Esophagus squamous epithelium (tissue), 5 donors: Measurements from ENCODE around the gene OGFRL1. TPM values are rescaled to one million over a fixed set of nuclear protein-coding genes. Genes with fewer than 3 reads are reported as not detected.

Experiments used
- DNase-seq: peaks from one replicate; lab custom pipeline; 2025; lab: John Stamatoyannopoulos, UW
- H3K27ac ChIP-seq, 4 donors: fragments of 200-600 bp; sonication (generic); one replicate each; pipeline ENCODE4 v1.5.1; 2016 to 2019; ENCODE audit warnings: mild to moderate bottlenecking in 1 of 4
- H3K27me3 ChIP-seq, 4 donors: fragments of 200-600 bp; sonication (generic); 1 replicate in 3 of 4; 2 replicates in 1 of 4; pipeline versions ENCODE4 v1.5.1 to v1.6.0; 2017 to 2021; ENCODE audit warnings: antibody characterized with exemption in 1 of 4
- H3K36me3 ChIP-seq, 3 donors: fragments of 200-600 bp; sonication (generic); one replicate each; pipeline ENCODE4 v1.5.1; 2016 to 2019
- H3K4me1 ChIP-seq, 3 donors: fragments of 200-600 bp; sonication (generic); one replicate each; pipeline ENCODE4 v1.5.1; 2017 to 2019
- H3K4me3 ChIP-seq, 4 donors: fragments of 200-600 bp; sonication (generic); 1 replicate in 3 of 4; 2 replicates in 1 of 4; pipeline ENCODE4 v1.5.1; 2016 to 2019; ENCODE audit warnings: mild to moderate bottlenecking in 2 of 4, moderate library complexity in 1 of 4
- H3K9me3 ChIP-seq, 3 donors: fragments of 200-600 bp; sonication (generic); one replicate each; pipeline ENCODE4 v1.5.1; 2016 to 2019
- POLR2A ChIP-seq, 4 donors: fragments of 450-650 bp; IDR thresholded peaks; one replicate each; pipeline ENCODE4 v1.6.1; 2017; ENCODE audit warnings: antibody characterized with exemption in 4 of 4, mild to moderate bottlenecking in 4 of 4, moderate library complexity in 3 of 4
- WGBS, 2 donors: methylation state at CpG; one replicate each; pipeline ENCODE4 v1.1.5; 2018; 5-methylcytosine and 5-hydroxymethylcytosine counted together
- intact Hi-C: fragments of 100-400 bp; cut with DNase I; formaldehyde crosslinking; loops from one replicate; pipeline ENCODE4 v1.15.0; 2022
- total RNA-seq, 4 donors: library from RNA; depleted of rRNA; stranded (reverse); fragments of >200 nt; gene quantifications; one replicate each; pipeline ENCODE4 v1.1.0, GENCODE V29; 2016
- TF ChIP-seq, protein P1 (sequence below), 6 experiments: fragments of 450-650 bp in 4 of 6; fragments of 200-600 bp in 2 of 6; sonication (generic) in 2 of 6; IDR thresholded peaks; one replicate each; pipeline ENCODE4 v1.5.1; 2016 to 2019; ENCODE audit warnings: antibody characterized with exemption in 6 of 6, mild to moderate bottlenecking in 4 of 6, moderate library complexity in 4 of 6
- donor health status: DM: yes; HTN: yes; CAD: no.

OGFRL1 gene
- total RNA-seq, 4 donors from 2014 or later: 36.7 to 67.9 (median 47.8) TPM

- intact Hi-C loops: no loop called here
- TF ChIP-seq, protein P1, sequence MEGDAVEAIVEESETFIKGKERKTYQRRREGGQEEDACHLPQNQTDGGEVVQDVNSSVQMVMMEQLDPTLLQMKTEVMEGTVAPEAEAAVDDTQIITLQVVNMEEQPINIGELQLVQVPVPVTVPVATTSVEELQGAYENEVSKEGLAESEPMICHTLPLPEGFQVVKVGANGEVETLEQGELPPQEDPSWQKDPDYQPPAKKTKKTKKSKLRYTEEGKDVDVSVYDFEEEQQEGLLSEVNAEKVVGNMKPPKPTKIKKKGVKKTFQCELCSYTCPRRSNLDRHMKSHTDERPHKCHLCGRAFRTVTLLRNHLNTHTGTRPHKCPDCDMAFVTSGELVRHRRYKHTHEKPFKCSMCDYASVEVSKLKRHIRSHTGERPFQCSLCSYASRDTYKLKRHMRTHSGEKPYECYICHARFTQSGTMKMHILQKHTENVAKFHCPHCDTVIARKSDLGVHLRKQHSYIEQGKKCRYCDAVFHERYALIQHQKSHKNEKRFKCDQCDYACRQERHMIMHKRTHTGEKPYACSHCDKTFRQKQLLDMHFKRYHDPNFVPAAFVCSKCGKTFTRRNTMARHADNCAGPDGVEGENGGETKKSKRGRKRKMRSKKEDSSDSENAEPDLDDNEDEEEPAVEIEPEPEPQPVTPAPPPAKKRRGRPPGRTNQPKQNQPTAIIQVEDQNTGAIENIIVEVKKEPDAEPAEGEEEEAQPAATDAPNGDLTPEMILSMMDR (IDR thresholded peaks at IDR 0.05): no peak
- TF ChIP-seq POLR2A (IDR thresholded peaks at IDR 0.05): no peak
- Histone ChIP-seq H3K4me1 (no peaks in the 10 kb centered on the region), H3K9me3 (no peaks in the 10 kb centered on the region), H3K4me3 (no peak overlapping the region), H3K27me3 (no peaks in the 10 kb centered on the region), H3K27ac (no peak overlapping the region), H3K36me3 (no peaks in the 10 kb centered on the region)
- no peak for DNase-seq
These were observed 28.8 kb downstream of the OGFRL1 start for GRCh38 chr6:71317441-71317840.

DNA sequence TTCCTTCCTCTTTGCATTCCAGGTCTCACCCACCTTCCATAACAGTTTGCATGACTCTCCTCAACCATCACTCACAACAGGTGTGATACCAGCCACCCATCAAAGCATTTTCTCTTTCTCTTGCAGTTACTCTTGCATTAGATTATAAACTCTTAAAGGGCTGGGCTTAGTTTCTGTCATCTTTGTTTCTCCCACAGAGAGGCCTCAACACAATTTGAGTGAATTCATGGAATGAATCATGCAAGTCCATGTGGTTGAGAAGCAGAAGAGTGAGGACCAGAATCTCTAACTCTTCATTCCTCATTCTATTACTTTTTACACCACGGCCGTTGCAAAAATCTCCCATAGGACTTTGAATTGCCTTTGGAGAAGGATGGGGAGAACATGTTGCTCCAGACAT lies 31.4 kb downstream of the OGFRL1 start:
- intact Hi-C loops: no loop called here
- 89 to 95% methylated on average over 2 of the region's 2 CpGs for WGBS, 2 donors

GRCh38 chr6:71321314-71321713 lies 32.7 kb downstream of the OGFRL1 start:
- DNase-seq: no peak
- H3K4me3 ChIP-seq: no peak overlapping the region
- H3K27me3 ChIP-seq: no peaks in the 10 kb centered on the region
- H3K36me3 ChIP-seq: no peaks in the 10 kb centered on the region
- H3K9me3 ChIP-seq: no peaks in the 10 kb centered on the region
- H3K27ac ChIP-seq: no peak overlapping the region
- intact Hi-C loops: no loop called here
- H3K4me1 ChIP-seq: no peaks in the 10 kb centered on the region
- TF ChIP-seq, protein P1 (IDR thresholded peaks at IDR 0.05): no peak
- TF ChIP-seq POLR2A (IDR thresholded peaks at IDR 0.05): no peak

More for the DNA sequence above, 31.4 kb downstream of the OGFRL1 start:
- TF ChIP-seq, protein P1 (IDR thresholded peaks at IDR 0.05): no peak
- no peak for TF ChIP-seq POLR2A (IDR thresholded peaks at IDR 0.05)
- H3K27ac ChIP-seq: no peak overlapping the region
- no peaks in the 10 kb centered on the region for H3K9me3 ChIP-seq
- no peaks in the 10 kb centered on the region for H3K36me3 ChIP-seq
- no peaks in the 10 kb centered on the region for H3K4me1 ChIP-seq
- H3K27me3 ChIP-seq: no peaks in the 10 kb centered on the region
- DNase-seq: no peak
- no peak overlapping the region for H3K4me3 ChIP-seq

DNA sequence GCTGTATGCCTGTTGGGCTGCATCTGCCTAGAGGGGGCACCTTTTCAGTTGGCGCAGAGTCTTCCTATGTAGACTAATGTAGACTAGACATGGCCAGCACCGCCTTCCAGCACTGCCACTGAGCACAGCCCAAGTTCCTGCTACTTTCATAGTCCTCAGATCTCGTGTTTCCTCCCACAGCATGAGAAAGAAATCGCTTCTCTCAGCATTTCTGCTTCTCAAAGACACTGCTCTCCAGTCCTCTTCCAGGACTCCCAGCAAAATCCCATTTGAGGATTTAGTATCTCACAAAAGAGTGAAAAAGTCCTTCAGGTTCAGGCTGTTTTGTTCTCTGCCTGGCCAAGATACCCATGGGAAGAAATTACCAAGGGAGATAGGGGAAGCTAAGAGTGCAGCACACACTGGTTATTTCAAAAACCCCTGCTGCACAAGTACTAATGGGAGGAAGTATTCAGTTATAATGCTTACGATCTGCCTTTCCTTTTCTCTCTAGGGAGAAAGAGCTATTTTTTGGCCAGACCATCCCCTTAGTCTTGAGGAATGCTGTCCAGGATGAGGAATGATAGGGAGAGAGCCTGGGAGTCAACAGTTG lies 35.7 kb downstream of the OGFRL1 start:
- no peaks in the 10 kb centered on the region for H3K9me3 ChIP-seq
- H3K27ac ChIP-seq: no peak overlapping the region
- DNase-seq: no peak
- H3K4me1 ChIP-seq: no peaks in the 10 kb centered on the region
- no peak overlapping the region for H3K4me3 ChIP-seq
- H3K27me3 ChIP-seq: no peaks in the 10 kb centered on the region
- intact Hi-C loops: no loop called here
- H3K36me3 ChIP-seq: no peaks in the 10 kb centered on the region
- WGBS, 2 donors: 62 to 63% methylated on average over 4 to 5 of the region's 5 CpGs
- TF ChIP-seq, protein P1 (IDR thresholded peaks at IDR 0.05): no peak
- TF ChIP-seq POLR2A (IDR thresholded peaks at IDR 0.05): no peak

DNA sequence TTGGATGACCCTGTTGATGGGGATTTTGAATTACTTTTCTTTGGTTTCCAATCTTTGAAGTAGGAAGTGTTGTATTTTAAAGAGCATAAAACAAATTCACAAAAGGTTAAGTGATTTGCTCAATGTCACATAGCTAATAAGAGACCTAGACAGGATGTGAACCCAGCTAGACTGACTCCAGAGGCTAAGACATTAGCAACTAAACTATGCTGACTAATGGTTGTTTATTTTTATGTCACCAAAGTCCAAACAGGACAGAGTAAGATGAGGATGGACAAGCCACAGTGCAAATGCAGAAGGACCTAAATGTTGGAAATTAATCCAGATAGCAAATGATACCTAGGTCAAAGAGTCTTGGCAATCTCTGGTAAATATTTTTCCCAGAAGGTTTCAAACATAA lies 38.0 kb downstream of the OGFRL1 start:
- TF ChIP-seq, protein P1 (IDR thresholded peaks at IDR 0.05): no peak
- TF ChIP-seq POLR2A (IDR thresholded peaks at IDR 0.05): no peak
- intact Hi-C loops: no loop called here
- H3K36me3 ChIP-seq: no peaks in the 10 kb centered on the region

More for the DNA sequence above, 38.0 kb downstream of the OGFRL1 start:
- DNase-seq: no peak
- Histone ChIP-seq H3K9me3 (no peaks in the 10 kb centered on the region), H3K4me1 (no peaks in the 10 kb centered on the region), H3K27me3 (no peaks in the 10 kb centered on the region), H3K27ac (no peak overlapping the region), H3K4me3 (no peak overlapping the region)
